ENCODE measurements around the gene SLC4A4.

SLC4A4 gene

DNA sequence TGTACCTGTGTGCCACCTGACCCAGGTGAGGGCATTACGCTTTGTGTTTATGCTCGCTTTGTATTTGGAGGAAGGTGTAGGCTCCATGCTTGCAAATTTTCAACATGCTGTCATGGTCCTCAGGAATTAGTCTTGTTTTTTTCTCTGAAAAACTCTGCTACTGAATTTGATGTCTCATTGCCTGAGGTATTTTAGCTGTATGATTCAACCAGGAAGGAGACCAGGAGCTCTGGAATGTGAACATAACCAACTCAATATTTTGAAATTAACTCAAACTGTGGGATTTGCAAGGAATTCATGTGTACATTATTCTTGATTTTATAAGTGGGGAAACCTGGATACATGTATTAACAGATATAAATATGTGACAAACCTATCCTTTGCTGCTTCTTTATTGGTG, 134.1 kb downstream of the SLC4A4 start:
- no peak overlapping the region for H3K4me3 ChIP-seq (ENCODE audit: low read length)
- DNase-seq (ENCODE audit: low read depth) = peak; percentile 72
- TF ChIP-seq, protein P1, sequence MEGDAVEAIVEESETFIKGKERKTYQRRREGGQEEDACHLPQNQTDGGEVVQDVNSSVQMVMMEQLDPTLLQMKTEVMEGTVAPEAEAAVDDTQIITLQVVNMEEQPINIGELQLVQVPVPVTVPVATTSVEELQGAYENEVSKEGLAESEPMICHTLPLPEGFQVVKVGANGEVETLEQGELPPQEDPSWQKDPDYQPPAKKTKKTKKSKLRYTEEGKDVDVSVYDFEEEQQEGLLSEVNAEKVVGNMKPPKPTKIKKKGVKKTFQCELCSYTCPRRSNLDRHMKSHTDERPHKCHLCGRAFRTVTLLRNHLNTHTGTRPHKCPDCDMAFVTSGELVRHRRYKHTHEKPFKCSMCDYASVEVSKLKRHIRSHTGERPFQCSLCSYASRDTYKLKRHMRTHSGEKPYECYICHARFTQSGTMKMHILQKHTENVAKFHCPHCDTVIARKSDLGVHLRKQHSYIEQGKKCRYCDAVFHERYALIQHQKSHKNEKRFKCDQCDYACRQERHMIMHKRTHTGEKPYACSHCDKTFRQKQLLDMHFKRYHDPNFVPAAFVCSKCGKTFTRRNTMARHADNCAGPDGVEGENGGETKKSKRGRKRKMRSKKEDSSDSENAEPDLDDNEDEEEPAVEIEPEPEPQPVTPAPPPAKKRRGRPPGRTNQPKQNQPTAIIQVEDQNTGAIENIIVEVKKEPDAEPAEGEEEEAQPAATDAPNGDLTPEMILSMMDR (IDR thresholded peaks at IDR 0.05; ENCODE audit: insufficient read depth, low read depth, low read length, missing control alignments) = no peak

DNA sequence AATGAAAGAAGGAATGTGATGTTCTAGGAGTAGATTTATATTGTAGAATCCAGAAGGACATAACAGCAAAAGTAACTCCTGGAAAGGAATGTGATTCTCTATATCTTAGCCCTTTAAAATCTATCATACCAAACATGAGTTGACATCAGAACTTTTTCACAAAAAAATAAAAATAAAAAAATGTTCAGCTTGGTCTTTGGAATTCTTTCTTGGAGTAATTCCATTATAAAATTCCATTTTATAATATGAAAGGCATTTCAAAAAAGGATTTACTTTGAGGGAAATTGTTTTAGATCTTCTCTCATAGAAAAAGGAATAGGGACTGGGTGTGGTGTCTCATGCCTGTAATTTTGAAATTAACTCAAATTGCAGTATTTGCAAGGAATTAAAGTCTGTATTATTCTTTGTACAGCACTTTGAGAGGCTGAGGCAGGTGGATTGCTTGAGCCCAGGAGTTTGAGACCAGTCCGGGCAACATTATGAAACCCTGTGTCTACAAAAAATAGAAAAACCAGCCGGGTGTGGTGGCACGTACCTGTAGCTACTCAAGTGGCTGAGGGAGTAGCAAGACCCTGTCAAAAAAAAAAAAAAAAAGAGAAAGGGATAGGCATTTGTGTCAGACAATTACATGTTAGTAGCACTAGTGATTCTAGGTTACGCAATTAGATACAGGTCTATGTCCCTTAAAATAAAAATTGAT, 134.9 kb downstream of the SLC4A4 start:
- no peak overlapping the region for H3K4me3 ChIP-seq (ENCODE audit: low read length)
- TF ChIP-seq, protein P1 (IDR thresholded peaks at IDR 0.05; ENCODE audit: insufficient read depth, low read depth, low read length, missing control alignments) = no peak
- no peak for DNase-seq (ENCODE audit: low read depth)

DNA sequence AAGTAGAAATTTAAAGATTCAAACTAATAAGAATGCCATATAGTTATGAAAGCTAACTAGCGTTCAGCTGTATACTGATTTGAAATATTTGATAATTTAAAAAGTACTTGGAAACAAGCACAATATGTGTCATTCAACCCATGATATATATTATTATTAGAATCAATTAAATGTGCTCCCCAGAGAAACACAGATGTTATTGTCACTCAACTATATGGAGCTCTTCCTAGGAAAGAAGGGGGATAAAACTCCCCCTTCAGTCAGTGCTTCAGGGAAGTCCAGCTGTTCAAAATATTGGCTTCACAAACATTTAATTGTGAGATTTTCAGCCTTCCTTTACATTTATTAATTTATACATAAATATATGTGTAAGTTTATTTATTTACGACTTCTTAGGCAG, 135.9 kb downstream of the SLC4A4 start:
- DNase-seq (ENCODE audit: low read depth) = no peak
- no peak overlapping the region for H3K4me3 ChIP-seq (ENCODE audit: low read length)
- TF ChIP-seq, protein P1 (IDR thresholded peaks at IDR 0.05; ENCODE audit: insufficient read depth, low read depth, low read length, missing control alignments) = no peak

DNA sequence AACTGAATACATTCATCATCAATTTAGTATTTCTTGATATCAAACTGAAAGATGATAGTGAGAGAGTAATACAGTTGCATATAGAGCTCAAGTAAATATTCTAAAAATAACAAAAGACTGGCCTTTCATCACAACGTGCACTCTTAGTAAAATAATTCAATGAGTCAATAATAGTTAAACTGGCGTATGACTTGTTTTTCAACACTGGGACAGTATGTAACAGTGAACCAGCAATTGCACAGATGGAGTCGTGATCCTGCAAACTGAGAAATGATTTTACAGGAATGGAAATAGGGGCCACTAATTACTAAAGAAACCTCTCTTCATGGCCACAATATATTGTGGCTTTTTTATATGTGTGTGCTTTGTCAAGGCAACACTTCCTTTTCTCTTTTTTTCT, 137.4 kb downstream of the SLC4A4 start:
- DNase-seq (ENCODE audit: low read depth) = no peak
- no peak overlapping the region for H3K4me3 ChIP-seq (ENCODE audit: low read length)
- TF ChIP-seq, protein P1 (IDR thresholded peaks at IDR 0.05; ENCODE audit: insufficient read depth, low read depth, low read length, missing control alignments) = no peak

DNA sequence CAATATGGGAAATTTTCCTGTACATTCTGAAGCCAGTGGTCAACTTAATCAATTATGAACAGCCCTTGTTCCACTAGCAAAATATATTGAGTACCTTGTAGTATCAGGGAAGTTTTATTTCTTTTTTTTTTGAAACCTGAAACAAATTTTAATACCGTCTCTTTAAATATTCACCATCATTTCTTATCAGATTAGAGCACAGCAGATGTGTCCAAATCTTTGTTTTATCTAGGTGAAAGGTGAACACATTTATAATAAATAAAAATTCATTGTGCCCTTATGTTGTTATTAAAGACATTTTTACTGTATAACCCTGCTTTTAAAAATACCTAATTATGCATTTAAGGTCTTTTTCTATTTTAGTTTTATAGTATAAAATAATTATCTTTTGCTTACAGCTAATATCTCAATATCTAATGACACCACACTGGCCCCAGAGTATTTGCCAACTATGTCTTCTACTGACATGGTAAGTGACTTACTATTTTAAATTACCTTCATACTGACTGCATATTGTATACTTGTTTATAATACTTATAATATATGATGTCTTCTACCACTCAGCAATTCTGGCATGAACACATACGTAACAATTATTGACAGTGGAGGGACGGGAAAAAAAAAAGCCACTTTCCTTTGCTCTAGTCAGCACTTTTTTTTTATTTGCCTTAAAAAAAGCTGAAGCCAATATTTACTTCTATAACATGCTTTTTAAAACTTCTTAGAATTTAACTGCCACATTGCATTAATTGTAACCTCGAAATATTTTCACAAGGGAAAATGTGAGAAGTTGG, 147.9 kb downstream of the SLC4A4 start:
- no peak overlapping the region for H3K4me3 ChIP-seq (ENCODE audit: low read length)
- DNase-seq (ENCODE audit: low read depth) = no peak
- TF ChIP-seq, protein P1 (IDR thresholded peaks at IDR 0.05; ENCODE audit: insufficient read depth, low read depth, low read length, missing control alignments) = no peak

DNA sequence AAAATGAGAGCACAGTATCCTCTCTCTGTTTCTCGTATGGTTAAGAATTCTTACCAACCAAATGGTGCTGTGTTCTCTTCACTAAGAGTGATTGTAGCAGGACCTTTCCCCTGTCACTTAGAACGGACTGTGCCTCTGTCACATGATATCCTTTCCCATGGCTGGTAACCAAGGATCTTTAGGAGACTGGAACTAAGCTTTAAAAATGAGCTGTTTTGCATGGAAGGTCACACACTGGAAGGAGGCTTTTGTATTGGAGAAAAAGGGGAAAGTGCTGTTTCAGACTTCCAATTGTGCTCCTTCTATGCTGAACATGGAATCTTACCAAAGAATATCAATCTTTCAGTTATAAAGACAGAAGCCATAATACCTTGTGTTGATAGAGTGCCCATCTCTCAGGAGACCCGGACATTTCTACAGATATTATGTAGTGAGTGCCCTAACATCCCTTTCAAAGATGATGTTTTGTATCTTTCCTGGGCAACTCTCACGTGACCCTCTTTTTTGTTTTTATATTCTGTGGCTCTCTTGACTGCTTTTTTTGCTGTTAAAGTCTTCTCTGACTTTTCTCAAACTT, 148.6 kb downstream of the SLC4A4 start:
- H3K4me3 ChIP-seq (ENCODE audit: low read length) = no peak overlapping the region
- TF ChIP-seq, protein P1 (IDR thresholded peaks at IDR 0.05; ENCODE audit: insufficient read depth, low read depth, low read length, missing control alignments) = no peak
- no peak for DNase-seq (ENCODE audit: low read depth)
